ENCODE data around the gene ADAMTS8.

The ADAMTS8 gene

DNA sequence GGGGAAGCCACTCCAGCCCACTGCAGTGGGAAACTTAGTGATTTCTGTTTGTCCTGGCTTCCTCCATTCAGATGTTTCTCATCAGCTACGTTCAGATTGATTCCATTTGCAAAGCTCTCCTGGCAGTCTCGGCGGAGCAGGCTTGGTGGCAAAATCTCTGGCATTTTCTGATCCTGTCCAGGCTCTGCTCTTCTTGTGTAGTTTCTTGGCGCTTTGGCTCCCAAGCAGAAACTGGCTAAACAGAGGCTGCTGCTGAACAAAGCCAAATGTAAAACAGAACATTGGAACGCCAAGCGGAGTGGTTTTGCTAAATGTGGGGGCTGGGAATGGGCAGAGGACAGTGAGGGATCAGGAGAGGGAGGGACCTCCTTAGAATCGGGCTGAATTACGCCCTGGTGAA lies 36.7 kb downstream of the ADAMTS8 start:
- DNase-seq, result no peak

DNA sequence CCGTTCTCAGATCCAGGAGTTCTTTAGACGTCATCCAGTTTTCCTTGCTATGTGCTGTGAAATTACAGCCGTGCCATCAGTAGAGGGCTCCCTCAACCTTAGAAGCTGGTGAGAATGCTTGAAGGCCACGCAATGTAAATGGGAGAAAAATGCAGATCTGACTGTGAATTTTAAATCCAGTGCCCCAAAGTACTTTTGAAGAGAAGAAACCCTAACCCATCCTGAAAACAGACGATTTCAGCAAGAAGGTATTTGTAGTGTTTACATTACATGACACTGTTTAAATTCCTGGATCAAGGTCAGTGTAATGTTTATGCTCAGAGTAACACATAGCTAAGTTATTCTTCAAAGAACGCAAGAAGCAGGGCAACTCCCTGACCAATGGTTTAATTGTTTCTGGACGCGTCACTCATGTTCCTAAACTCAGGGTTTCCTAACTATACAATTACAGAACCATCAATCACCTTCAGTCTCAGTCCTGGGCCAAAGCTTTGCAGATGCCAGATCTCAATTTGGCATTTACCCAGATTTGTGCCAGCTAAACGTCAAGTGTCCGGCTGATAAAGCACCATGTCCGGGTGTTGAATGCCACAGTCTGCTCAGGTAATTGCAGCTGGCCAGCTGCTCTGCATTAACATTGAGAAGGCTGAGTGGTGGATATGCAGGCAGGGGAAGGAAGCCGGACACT lies 38.2 kb downstream of the ADAMTS8 start:
- DNase-seq, result no peak

DNA sequence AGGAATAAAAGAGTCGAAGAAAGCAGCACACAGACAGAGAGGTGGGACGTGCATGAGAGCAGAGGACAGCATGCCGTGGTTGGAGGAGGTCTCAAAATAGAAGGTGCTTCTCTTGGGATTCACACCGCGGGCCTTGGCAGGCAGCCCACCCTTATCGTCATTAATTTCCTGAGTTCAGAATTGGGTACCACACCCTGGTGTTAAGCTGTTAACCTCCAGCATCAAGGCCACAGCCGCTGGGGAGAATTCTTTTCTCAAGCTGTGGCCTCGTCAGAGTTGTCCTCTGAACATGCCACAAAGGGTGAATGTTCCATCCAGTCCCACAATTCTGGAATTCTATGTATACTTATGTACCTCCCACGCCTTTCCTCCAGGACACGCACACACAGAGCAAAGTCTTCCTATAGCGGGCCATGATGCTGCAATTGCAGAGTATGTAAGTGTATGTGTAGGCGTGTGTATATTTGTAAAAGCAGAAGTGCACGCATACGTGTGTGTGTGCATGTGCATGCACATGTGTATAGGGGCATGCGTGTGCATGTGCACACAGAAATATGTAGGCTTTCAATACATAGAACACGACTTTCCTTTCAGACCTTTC lies 39.0 kb downstream of the ADAMTS8 start:
- DNase-seq, result no peak

DNA sequence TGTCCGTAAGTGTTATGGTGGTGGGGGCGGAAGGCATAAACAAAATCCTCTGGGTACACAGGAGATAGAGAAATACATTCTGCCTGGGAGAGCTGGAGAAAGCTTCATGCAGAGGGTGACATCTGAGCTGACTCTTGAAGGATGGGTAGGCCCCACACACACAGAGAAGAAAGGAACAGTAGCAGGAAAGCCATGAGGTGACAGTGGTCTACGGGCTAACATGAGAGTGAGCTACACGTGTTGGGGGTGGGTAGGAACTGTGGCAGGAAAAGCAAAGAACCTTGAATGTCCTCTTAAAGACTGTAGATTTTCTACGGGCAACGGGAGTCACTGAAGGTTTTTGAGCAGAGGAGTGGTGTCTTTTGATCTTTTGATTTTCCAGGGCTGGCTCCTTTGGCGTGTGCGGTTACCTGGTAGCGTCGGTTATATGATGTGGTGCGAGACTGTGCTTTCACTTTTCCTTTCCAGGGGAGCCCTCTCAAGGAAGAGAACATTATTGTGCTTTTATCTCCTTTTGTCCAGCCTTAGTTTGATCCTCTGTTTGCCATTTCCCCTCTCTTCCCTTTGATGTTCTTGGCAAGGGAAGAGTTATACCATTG lies 39.7 kb downstream of the ADAMTS8 start:
- no peak for DNase-seq

DNA sequence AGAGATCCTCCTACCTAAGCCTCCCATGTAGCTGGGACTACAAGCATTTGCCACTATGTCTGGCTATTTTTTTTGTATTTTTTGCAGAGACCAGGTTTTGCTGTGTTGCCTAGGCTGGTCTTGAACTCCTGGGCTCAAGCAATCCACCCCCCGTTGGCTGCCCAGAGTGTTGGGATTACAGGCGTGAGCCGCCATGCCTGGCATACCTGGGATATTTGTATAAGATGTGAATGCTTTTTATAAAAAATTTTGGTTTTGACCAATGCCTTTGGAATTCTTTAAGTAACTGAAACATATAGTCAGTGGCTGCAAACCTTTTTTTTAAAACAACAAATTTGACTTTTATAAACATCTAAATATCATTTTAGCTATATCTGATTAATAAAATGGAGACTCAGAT lies 42.4 kb downstream of the ADAMTS8 start:
- DNase-seq, result no peak

DNA sequence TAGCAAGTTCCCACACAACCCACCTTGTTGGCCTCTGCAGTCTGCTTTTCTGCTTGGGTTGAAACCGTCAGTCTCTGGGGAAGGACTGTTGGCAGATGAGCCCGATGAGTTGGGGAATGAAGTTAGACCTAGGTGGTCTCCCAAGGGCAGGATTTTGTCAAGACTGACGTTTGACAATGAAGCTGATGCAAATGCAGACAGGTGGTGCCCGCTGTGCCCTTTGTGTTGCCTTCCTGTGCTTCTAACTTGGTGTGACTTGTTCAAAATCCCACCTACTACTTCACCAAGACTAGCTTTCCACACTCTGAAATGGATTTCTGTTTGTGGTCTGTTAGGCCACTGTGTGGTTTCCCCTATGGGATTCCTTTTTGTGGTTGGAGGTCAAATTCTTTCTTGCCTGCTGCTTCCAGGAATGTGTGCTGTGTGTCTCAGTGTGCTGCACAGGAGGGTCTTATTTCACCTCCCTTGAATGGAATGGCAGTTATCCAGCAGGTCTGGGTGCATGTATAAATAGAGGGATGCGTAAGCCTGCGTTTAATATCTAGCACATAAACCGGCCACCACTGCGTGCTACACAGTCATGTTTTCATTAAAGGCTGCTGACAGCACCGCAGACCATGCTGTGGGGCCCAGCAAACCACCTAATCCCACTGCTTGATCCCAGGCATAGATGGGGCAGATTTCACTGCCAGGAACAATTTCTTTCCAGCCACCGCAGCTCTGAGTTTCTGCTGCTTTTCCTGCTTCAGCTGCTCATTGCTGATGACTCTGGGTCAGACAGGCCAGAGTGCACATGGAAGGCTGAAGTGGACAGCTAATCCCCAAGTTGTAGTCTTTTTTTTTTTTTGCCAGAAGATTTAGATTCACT lies 44.8 kb downstream of the ADAMTS8 start:
- no peak for DNase-seq

DNA sequence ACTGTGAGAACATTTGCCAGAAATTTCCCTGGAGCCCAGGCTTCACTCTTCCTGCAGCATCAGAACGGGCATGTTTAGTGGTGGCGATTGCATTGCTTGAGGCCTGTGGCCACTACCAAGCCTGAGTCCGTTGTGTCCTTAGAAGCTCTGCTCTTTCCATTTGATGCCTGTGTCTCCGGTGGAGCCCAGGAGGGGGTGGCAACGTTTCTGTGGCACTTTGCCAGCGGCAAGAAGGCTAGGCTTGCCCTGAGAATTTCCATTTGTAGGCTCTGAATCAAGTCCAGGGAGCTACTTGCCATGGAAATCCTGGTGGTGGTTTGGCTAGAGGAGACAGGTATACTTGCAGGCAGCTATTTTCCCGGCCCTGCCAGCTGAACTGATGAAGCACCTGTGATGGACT lies 47.1 kb downstream of the ADAMTS8 start:
- no peak for DNase-seq

DNA sequence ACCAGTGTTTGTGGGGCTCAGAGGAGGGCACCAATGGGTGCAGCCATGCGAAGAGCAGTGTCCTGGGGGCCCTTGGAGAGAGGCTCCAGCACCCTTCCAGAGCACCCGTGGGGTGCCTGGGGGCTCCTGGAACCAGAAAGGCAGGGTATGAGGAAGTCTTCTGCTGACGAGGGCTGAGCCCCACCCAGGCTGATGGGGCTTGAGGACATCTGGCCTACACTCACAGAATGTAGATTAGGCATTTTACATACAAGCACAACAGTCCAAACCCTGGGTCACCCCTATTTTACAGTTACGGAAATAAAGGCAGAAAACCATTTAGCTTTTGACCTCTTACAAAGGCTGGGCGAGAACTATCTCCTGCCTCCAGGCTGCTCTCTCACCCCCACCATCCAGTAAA lies 47.6 kb downstream of the ADAMTS8 start:
- no peak for DNase-seq

DNA sequence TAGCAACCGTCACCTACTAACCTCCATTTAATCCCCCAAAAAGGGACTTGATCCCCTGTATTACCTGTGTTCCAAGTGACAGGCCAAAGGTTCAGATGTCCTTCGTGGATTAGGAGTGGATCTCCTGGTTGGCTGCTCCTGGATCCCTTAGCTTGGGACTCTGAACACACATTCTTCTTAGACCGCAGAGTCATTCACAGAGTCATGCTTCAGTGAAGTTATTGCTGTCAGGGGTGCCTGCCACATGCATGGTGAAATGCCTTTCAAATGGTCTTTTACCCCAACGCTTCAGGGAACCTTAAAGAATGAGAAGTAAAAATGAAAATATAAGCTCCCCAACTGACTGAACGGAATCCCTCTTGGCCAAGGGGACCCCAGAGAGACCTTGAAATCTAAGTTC lies 49.1 kb downstream of the ADAMTS8 start:
- DNase-seq, result no peak

DNA sequence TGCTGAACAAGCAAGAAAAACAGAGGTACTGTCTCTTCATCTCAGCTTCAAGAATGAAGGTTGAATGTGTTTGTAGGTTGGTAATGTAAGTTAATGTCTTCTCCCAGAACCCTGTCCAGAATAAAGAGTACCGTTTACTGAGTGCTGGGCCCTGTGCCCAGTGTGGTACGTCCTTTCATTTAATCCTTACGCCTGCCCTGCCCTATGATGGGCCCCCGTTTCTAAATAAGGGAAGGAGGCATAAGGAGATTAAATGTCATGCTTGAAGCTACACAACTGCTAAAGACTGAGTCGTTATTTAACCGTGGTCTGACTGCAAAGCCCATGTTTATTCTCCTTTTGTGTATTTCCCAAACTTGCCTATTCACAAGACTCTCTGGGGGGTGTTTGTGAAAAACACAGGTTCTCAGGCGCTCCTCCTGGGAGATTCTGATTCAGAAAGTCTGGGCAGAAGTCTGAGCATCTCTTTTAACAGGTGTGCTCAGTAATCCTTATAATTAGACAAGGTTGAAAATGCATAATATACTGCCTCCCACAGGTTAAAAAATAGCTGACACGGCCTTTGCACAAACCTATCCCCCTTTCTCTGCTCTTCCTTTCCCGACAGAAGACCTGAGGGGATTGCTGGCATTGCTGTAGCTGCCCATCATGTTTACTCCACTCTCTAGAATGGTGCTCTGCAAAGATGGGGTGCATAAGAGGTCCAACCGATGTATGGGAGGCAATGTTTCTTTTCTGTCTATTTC lies 57.4 kb downstream of the ADAMTS8 start:
- no peak for DNase-seq

DNA sequence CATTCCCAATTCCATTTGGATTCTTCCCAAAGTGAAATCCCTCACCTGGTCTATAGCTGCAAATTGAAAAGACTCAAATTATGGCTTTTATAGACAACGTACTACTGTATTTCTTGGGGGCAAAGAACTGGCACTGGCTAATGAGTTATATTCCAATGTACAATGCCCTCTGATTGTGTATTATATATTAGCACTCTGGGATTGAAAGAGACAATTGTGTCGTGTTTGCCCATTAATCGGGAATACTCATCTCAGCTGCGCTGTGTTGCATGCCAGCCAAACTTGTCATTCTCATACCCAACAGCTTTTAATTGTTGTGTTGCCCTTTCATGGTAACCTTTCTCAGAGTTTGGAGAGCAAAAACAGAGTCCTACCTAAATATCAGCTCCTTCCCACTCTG lies 58.7 kb downstream of the ADAMTS8 start:
- DNase-seq, result no peak

DNA sequence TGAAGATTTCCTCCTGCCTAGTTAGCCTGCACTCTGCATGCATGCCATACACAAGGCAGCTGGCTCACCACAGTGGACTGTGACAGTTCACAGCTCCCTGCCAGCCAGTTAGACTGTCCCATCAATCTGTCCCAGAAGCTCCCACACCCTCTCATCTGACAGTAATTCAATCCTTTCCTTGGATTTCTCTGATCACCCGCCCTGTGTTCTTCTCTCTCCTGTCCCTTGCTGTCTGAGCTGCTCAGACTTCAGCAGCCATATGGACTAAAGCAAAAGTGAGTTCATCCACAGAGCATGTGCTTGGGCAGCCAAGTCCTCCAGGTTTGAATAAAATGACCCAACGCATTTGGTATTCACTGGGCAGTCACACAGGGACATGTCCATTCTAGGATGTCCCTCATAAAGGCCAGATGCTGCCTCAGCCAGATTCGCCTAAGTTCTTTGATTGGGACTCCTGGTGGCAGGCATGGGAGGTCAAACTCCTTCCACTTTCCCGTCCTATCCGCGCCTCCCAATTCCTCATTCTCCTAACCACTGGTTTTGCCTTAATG lies 59.2 kb downstream of the ADAMTS8 start:
- DNase-seq, result no peak

DNA sequence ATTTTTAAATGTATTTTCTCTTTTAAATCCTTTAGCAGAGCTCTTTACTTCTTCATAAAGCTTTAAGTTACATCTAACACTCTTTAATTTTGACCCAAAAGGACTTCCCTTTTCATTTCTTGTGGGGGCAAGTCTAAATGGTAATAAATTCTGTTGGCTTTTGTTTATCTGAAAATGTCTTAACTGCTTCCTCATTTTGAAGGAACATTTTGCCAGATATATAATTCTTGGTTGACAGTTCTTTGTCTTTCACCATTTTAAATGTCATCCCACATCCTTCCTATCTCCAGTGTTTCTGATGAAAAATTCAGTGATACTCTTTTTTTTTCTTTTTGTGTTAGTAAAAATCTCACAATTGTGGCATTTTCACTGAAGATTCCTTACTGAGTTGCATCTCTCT lies 69.0 kb downstream of the ADAMTS8 start:
- no peak for DNase-seq

DNA sequence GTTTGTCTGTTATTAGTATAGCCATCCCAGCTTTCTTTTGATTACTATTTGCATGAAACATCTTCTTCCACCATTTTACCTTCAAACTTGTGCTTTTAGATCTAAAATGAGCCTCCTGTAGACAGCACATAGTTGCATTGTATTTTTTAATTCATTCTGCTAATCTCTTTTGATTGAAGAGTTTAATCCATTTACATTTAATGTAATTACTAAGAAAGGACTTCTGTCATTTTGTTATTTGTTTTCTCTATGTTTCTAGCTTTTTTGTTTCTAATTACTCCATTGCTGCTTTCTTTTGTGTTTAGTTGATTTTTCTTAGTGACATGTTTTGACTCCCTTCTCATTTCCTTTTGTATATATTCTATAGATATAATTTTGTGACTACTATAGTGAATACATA lies 70.0 kb downstream of the ADAMTS8 start:
- no peak for DNase-seq

All from activated CD4-positive, alpha-beta T cell treated with anti-CD3 and anti-CD28 coated beads, Interleukin-2, amount 50 U/mL, for 4 hours (primary cell).